Retinal pigment epithelial cell (primary cell): ENCODE measurements around the gene FAH.
A peak's percentile ranks its signal among the peaks of the same experiment; 100 is the strongest.

ENCODE experiments used
- DNase-seq: peaks from one replicate; pipeline ENCODE4 v3.0.0-alpha.2; 2010; ENCODE audit warnings: low read depth
- H3K4me3 ChIP-seq: 2 replicates; pipeline ENCODE4 v1.5.1; 2011; ENCODE audit warnings: mild to moderate bottlenecking, low read length, control low read depth, moderate library complexity
- TF ChIP-seq, protein P1 (sequence below): conservative IDR thresholded peaks from 2 replicates; pipeline ENCODE4 v1.5.1; 2011; ENCODE audit warnings: low read depth, low read length, control low read depth, inconsistent platforms

Gene FAH

GRCh38 chr15:80152896-80153876, at the start of gene FAH:
Gene FAH (plus strand): TSS chr15:80152999. CDS start chr15:80153055, 56 bp downstream.
- no peak for DNase-seq
- peak within 1 kb of the TSS; percentile 80 for H3K4me3 ChIP-seq
- TF ChIP-seq, protein P1, sequence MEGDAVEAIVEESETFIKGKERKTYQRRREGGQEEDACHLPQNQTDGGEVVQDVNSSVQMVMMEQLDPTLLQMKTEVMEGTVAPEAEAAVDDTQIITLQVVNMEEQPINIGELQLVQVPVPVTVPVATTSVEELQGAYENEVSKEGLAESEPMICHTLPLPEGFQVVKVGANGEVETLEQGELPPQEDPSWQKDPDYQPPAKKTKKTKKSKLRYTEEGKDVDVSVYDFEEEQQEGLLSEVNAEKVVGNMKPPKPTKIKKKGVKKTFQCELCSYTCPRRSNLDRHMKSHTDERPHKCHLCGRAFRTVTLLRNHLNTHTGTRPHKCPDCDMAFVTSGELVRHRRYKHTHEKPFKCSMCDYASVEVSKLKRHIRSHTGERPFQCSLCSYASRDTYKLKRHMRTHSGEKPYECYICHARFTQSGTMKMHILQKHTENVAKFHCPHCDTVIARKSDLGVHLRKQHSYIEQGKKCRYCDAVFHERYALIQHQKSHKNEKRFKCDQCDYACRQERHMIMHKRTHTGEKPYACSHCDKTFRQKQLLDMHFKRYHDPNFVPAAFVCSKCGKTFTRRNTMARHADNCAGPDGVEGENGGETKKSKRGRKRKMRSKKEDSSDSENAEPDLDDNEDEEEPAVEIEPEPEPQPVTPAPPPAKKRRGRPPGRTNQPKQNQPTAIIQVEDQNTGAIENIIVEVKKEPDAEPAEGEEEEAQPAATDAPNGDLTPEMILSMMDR, result no peak

- no peak overlapping the region for H3K4me3 ChIP-seq
- TF ChIP-seq, protein P1, result no peak
- DNase-seq, result no peak
Observed at GRCh38 chr15:80105193-80105592, 47.6 kb upstream of the FAH start.

- no peak for DNase-seq
- TF ChIP-seq, protein P1, result no peak
- no peak overlapping the region for H3K4me3 ChIP-seq
Observed at GRCh38 chr15:80105595-80105994, 47.2 kb upstream of the FAH start.

- TF ChIP-seq, protein P1, result no peak
- no peak for DNase-seq
- H3K4me3 ChIP-seq, result no peak overlapping the region
Observed at GRCh38 chr15:80106051-80106450, 46.7 kb upstream of the FAH start.

DNA sequence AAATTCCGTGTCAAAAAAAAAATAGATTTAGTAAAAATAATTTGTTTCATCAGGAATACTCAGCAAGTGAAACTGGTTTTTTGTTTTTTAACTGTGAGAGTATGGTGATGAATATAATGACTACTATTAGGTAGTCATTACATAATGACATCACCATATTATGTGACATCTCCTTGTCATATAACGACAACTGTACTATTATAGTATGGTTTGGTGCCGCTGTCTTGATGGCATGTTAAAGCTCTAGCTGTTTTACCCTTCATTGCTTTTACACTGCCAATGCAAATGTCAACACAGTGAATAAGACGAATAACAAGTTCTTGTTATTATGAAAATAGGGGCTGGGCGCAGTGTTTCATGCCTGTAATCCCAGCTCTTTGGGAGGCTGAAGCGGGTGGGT, 45.6 kb upstream of the FAH start:
- no peak overlapping the region for H3K4me3 ChIP-seq
- DNase-seq, result no peak
- TF ChIP-seq, protein P1, result no peak

GRCh38 chr15:80107774-80108173, 45.0 kb upstream of the FAH start:
- TF ChIP-seq, protein P1, result no peak
- H3K4me3 ChIP-seq, result no peak overlapping the region
- peak; percentile 26 for DNase-seq

GRCh38 chr15:80109388-80109787, 43.4 kb upstream of the FAH start:
- no peak overlapping the region for H3K4me3 ChIP-seq
- TF ChIP-seq, protein P1, result no peak
- DNase-seq, result no peak
